GM19468 (cell line): ENCODE measurements around the gene SLC4A1.

Source experiments
- ATAC-seq: cut with Tn5 transposase; IDR thresholded peaks from one replicate; pipeline ENCODE4 v1.9.1; 2021; ENCODE audit warnings: mild to moderate bottlenecking, moderate library complexity, moderate number of reproducible peaks; ENCODE audit not compliant: unreplicated experiment; ENCODE audit errors: extremely low read depth

Gene SLC4A1

GRCh38 chr17:44210342-44211192 lies 57.4 kb downstream of the SLC4A1 start:
- ATAC-seq = peak; percentile 41

GRCh38 chr17:44209786-44210341 lies 58.1 kb downstream of the SLC4A1 start:
- ATAC-seq = no peak

GRCh38 chr17:44207743-44208142 lies 60.2 kb downstream of the SLC4A1 start:
- ATAC-seq = no peak

- ATAC-seq = no peak
These were observed 60.6 kb downstream of the SLC4A1 start for GRCh38 chr17:44207319-44207718.

GRCh38 chr17:44206825-44207155 lies 61.1 kb downstream of the SLC4A1 start:
- no peak for ATAC-seq

- no peak for ATAC-seq
These were observed 61.7 kb downstream of the SLC4A1 start for GRCh38 chr17:44205962-44206824.

GRCh38 chr17:44204441-44204882 lies 63.5 kb downstream of the SLC4A1 start:
- no peak for ATAC-seq

- ATAC-seq = no peak
These were observed 64.0 kb downstream of the SLC4A1 start for GRCh38 chr17:44203731-44204440.

GRCh38 chr17:44202756-44203155 lies 65.2 kb downstream of the SLC4A1 start:
- no peak for ATAC-seq

GRCh38 chr17:44200478-44201155 lies 67.3 kb downstream of the SLC4A1 start:
- no peak for ATAC-seq

- peak; percentile 31 for ATAC-seq
These were observed 68.1 kb downstream of the SLC4A1 start, which contains the start of gene ATXN7L3 for GRCh38 chr17:44199553-44200477. Gene ATXN7L3 (minus strand): TSS chr17:44199884. CDS start chr17:44198070, 1,814 bp downstream.

- peak; percentile 11 for ATAC-seq
These were observed 69.0 kb downstream of the SLC4A1 start for GRCh38 chr17:44198721-44199552.
